GM18505 (cell line): ENCODE results near the gene ADAMTS3.
"Not testable (repeated sequence)": the region's sequence is repeated elsewhere in the genome, so short reads cannot be mapped to it uniquely, and the experiment has no call there.

Experiments
- ATAC-seq: cut with Tn5 transposase; IDR thresholded peaks from one replicate; pipeline ENCODE4 v1.9.1; 2021; ENCODE audit not compliant: unreplicated experiment
- POLR2A ChIP-seq: IDR thresholded peaks from 4 replicates; pipeline ENCODE4 v1.6.1; 2011; ENCODE audit warnings: borderline replicate concordance; ENCODE audit not compliant: insufficient read depth, insufficient read length; ENCODE audit errors: extremely low read depth

Gene ADAMTS3

GRCh38 chr4:72442715-72443114 is 126.3 kb downstream of the ADAMTS3 start:
- no peak for TF ChIP-seq POLR2A
- ATAC-seq = no peak

GRCh38 chr4:72442147-72442546 is 126.9 kb downstream of the ADAMTS3 start:
- TF ChIP-seq POLR2A = no peak
- ATAC-seq = no peak

GRCh38 chr4:72440386-72440785 is 128.6 kb downstream of the ADAMTS3 start:
- no peak for ATAC-seq
- no peak for TF ChIP-seq POLR2A

- no peak for ATAC-seq
- TF ChIP-seq POLR2A = no peak
Measured at GRCh38 chr4:72432975-72433374, 136.0 kb downstream of the ADAMTS3 start.

- no peak for ATAC-seq
- no peak for TF ChIP-seq POLR2A
Measured at GRCh38 chr4:72432282-72432681, 136.7 kb downstream of the ADAMTS3 start.

GRCh38 chr4:72430988-72431387 is 138.0 kb downstream of the ADAMTS3 start:
- TF ChIP-seq POLR2A = no peak
- no peak for ATAC-seq

- no peak for TF ChIP-seq POLR2A
- ATAC-seq = no peak
Measured at GRCh38 chr4:72430050-72430449, 139.0 kb downstream of the ADAMTS3 start.

- ATAC-seq = no peak
- no peak for TF ChIP-seq POLR2A
Measured at GRCh38 chr4:72429397-72429889, 139.6 kb downstream of the ADAMTS3 start.

GRCh38 chr4:72427057-72427456 is 142.0 kb downstream of the ADAMTS3 start:
- ATAC-seq = no peak
- TF ChIP-seq POLR2A = no peak

GRCh38 chr4:72425908-72426307 is 143.1 kb downstream of the ADAMTS3 start:
- not testable (repeated sequence) for ATAC-seq

GRCh38 chr4:72424006-72424405 is 145.0 kb downstream of the ADAMTS3 start:
- TF ChIP-seq POLR2A = no peak
- no peak for ATAC-seq

- TF ChIP-seq POLR2A = no peak
- ATAC-seq = no peak
Measured at GRCh38 chr4:72422416-72422815, 146.6 kb downstream of the ADAMTS3 start.

- no peak for TF ChIP-seq POLR2A
- ATAC-seq = no peak
Measured at GRCh38 chr4:72418458-72418857, 150.6 kb downstream of the ADAMTS3 start.

- no peak for TF ChIP-seq POLR2A
- no peak for ATAC-seq
Measured at GRCh38 chr4:72410158-72410557, 158.9 kb downstream of the ADAMTS3 start.

GRCh38 chr4:72408568-72408967 is 160.5 kb downstream of the ADAMTS3 start:
- ATAC-seq = no peak
- TF ChIP-seq POLR2A = no peak
